Measurements from ENCODE around the gene KLK10. TPM values are rescaled to one million over a fixed set of nuclear protein-coding genes. Genes with fewer than 3 reads are reported as not detected.

Gene KLK10
- total and polyA plus RNA-seq, 9 donors: 0.06 to 0.57 (median 0.15) TPM; not detected in 2

- Histone ChIP-seq H3K27me3 (ENCODE audit: control insufficient read depth, insufficient read depth, low read length) (peaks cover 22% of the 10 kb centered on the region), H3K4me3 (ENCODE audit: low read length) (no peak overlapping the region), H3K27ac (ENCODE audit: low read length) (no peak overlapping the region), H3K36me3 (ENCODE audit: control insufficient read depth, insufficient read depth, low read length) (no peaks in the 10 kb centered on the region), H3K4me1 (ENCODE audit: control insufficient read depth, insufficient read depth, low read length) (no peaks in the 10 kb centered on the region), H3K9me3 (replicated peaks; ENCODE audit: control insufficient read depth, low read depth, low read length) (no peaks in the 10 kb centered on the region)
- DNase-seq: no peak
- 27% methylated on average over 10 of the region's 14 CpGs for WGBS (ENCODE audit: insufficient coverage)
These were observed 7.8 kb upstream of the KLK10 start for GRCh38 chr19:51027126-51027806.

- no peak for DNase-seq
- no peaks in the 10 kb centered on the region for H3K4me1 ChIP-seq (ENCODE audit: control insufficient read depth, insufficient read depth, low read length)
- WGBS (ENCODE audit: insufficient coverage): 81% methylated on average over 8 of the region's 11 CpGs
- no peaks in the 10 kb centered on the region for H3K9me3 ChIP-seq (replicated peaks; ENCODE audit: control insufficient read depth, low read depth, low read length)
- H3K27ac ChIP-seq (ENCODE audit: low read length): no peak within 1 kb of the TSS
- no peaks in the 10 kb centered on the region for H3K36me3 ChIP-seq (ENCODE audit: control insufficient read depth, insufficient read depth, low read length)
- no peak within 1 kb of the TSS for H3K4me3 ChIP-seq (ENCODE audit: low read length)
- peaks cover 24% of the 10 kb centered on the region for H3K27me3 ChIP-seq (ENCODE audit: control insufficient read depth, insufficient read depth, low read length)
These were observed 7.0 kb upstream of the KLK10 start, which contains the start of gene KLK11 for GRCh38 chr19:51026554-51026831. Gene KLK11, minus strand, starts transcription at chr19:51026616. Its CDS starts 985 bp downstream, at chr19:51025631.

- 57% methylated on average over 15 of the region's 18 CpGs for WGBS (ENCODE audit: insufficient coverage)
- H3K4me3 ChIP-seq (ENCODE audit: low read length): no peak overlapping the region
These were observed 6.5 kb upstream of the KLK10 start for GRCh38 chr19:51025809-51026553.

GRCh38 chr19:51025401-51025800, 5.9 kb upstream of the KLK10 start:
- Histone ChIP-seq H3K4me1 (ENCODE audit: control insufficient read depth, insufficient read depth, low read length) (no peaks in the 10 kb centered on the region), H3K36me3 (ENCODE audit: control insufficient read depth, insufficient read depth, low read length) (no peaks in the 10 kb centered on the region), H3K4me3 (ENCODE audit: low read length) (no peak overlapping the region), H3K9me3 (replicated peaks; ENCODE audit: control insufficient read depth, low read depth, low read length) (no peaks in the 10 kb centered on the region), H3K27me3 (ENCODE audit: control insufficient read depth, insufficient read depth, low read length) (peaks cover 29% of the 10 kb centered on the region), H3K27ac (ENCODE audit: low read length) (no peak overlapping the region)
- DNase-seq: no peak
- 20% methylated on average over 1 of the region's 6 CpGs for WGBS (ENCODE audit: insufficient coverage)

More at GRCh38 chr19:51025809-51026553, 6.5 kb upstream of the KLK10 start:
- DNase-seq: no peak
- Histone ChIP-seq H3K36me3 (ENCODE audit: control insufficient read depth, insufficient read depth, low read length) (no peaks in the 10 kb centered on the region), H3K27ac (ENCODE audit: low read length) (no peak overlapping the region), H3K27me3 (ENCODE audit: control insufficient read depth, insufficient read depth, low read length) (peaks cover 27% of the 10 kb centered on the region), H3K9me3 (replicated peaks; ENCODE audit: control insufficient read depth, low read depth, low read length) (no peaks in the 10 kb centered on the region), H3K4me1 (ENCODE audit: control insufficient read depth, insufficient read depth, low read length) (no peaks in the 10 kb centered on the region)

- Histone ChIP-seq H3K4me1 (ENCODE audit: control insufficient read depth, insufficient read depth, low read length) (no peaks in the 10 kb centered on the region), H3K4me3 (ENCODE audit: low read length) (no peak overlapping the region), H3K27me3 (ENCODE audit: control insufficient read depth, insufficient read depth, low read length) (peaks cover 34% of the 10 kb centered on the region), H3K36me3 (ENCODE audit: control insufficient read depth, insufficient read depth, low read length) (no peaks in the 10 kb centered on the region), H3K27ac (ENCODE audit: low read length) (no peak overlapping the region), H3K9me3 (replicated peaks; ENCODE audit: control insufficient read depth, low read depth, low read length) (no peaks in the 10 kb centered on the region)
- DNase-seq: no peak
- WGBS (ENCODE audit: insufficient coverage): no CpG with 5 or more reads among the region's 5 CpGs
These were observed 5.4 kb upstream of the KLK10 start for GRCh38 chr19:51024924-51025323.

- H3K4me3 ChIP-seq (ENCODE audit: low read length): no peak overlapping the region
- H3K4me1 ChIP-seq (ENCODE audit: control insufficient read depth, insufficient read depth, low read length): no peaks in the 10 kb centered on the region
- H3K36me3 ChIP-seq (ENCODE audit: control insufficient read depth, insufficient read depth, low read length): no peaks in the 10 kb centered on the region
- 82% methylated on average over 10 of the region's 11 CpGs for WGBS (ENCODE audit: insufficient coverage)
- no peak overlapping the region for H3K27ac ChIP-seq (ENCODE audit: low read length)
- no peaks in the 10 kb centered on the region for H3K9me3 ChIP-seq (replicated peaks; ENCODE audit: control insufficient read depth, low read depth, low read length)
- H3K27me3 ChIP-seq (ENCODE audit: control insufficient read depth, insufficient read depth, low read length): peaks cover 44% of the 10 kb centered on the region
- DNase-seq: no peak
These were observed 4.4 kb upstream of the KLK10 start for GRCh38 chr19:51023946-51024345.

- DNase-seq: no peak
- WGBS (ENCODE audit: insufficient coverage): 63% methylated on average over 14 of the region's 14 CpGs
- Histone ChIP-seq H3K9me3 (replicated peaks; ENCODE audit: control insufficient read depth, low read depth, low read length) (no peaks in the 10 kb centered on the region), H3K27ac (ENCODE audit: low read length) (no peak overlapping the region), H3K4me3 (ENCODE audit: low read length) (no peak overlapping the region), H3K4me1 (ENCODE audit: control insufficient read depth, insufficient read depth, low read length) (no peaks in the 10 kb centered on the region), H3K36me3 (ENCODE audit: control insufficient read depth, insufficient read depth, low read length) (no peaks in the 10 kb centered on the region), H3K27me3 (ENCODE audit: control insufficient read depth, insufficient read depth, low read length) (peaks cover 57% of the 10 kb centered on the region)
These were observed 3.0 kb upstream of the KLK10 start for GRCh38 chr19:51022526-51022925.

- DNase-seq: peak; percentile 47
- Histone ChIP-seq H3K4me3 (ENCODE audit: low read length) (no peak overlapping the region), H3K27ac (ENCODE audit: low read length) (no peak overlapping the region), H3K27me3 (ENCODE audit: control insufficient read depth, insufficient read depth, low read length) (peaks cover 67% of the 10 kb centered on the region), H3K4me1 (ENCODE audit: control insufficient read depth, insufficient read depth, low read length) (peaks cover 6% of the 10 kb centered on the region), H3K9me3 (replicated peaks; ENCODE audit: control insufficient read depth, low read depth, low read length) (no peaks in the 10 kb centered on the region), H3K36me3 (ENCODE audit: control insufficient read depth, insufficient read depth, low read length) (no peaks in the 10 kb centered on the region)
- 64% methylated on average over 2 of the region's 7 CpGs for WGBS (ENCODE audit: insufficient coverage)
These were observed 1.6 kb upstream of the KLK10 start for GRCh38 chr19:51020988-51021651.

- H3K9me3 ChIP-seq (replicated peaks; ENCODE audit: control insufficient read depth, low read depth, low read length): no peaks in the 10 kb centered on the region
- no peak overlapping the region for H3K27ac ChIP-seq (ENCODE audit: low read length)
- DNase-seq: no peak
- H3K36me3 ChIP-seq (ENCODE audit: control insufficient read depth, insufficient read depth, low read length): no peaks in the 10 kb centered on the region
- H3K27me3 ChIP-seq (ENCODE audit: control insufficient read depth, insufficient read depth, low read length): peaks cover 70% of the 10 kb centered on the region
- H3K4me1 ChIP-seq (ENCODE audit: control insufficient read depth, insufficient read depth, low read length): peaks cover 6% of the 10 kb centered on the region
- WGBS (ENCODE audit: insufficient coverage): under 1% methylated on average over 45 of the region's 68 CpGs
- no peak overlapping the region for H3K4me3 ChIP-seq (ENCODE audit: low read length)
These were observed 565 bp downstream of the KLK10 start for GRCh38 chr19:51018745-51019543.

Data from muscle of leg (tissue), 11 donors.